Endothelial cell of umbilical vein (primary cell): Measurements from ENCODE around the gene CLEC16A. TPM values are rescaled to one million over a fixed set of nuclear protein-coding genes. Genes with fewer than 3 reads are reported as not detected.

ENCODE experiments used
- BruUV-seq: library from RNA; stranded (reverse); fragments of 400-500 nt; replicated peaks from 2 replicates; lab custom pipeline; 2021; lab: Mats Ljungman, UMichigan
- CTCF ChIA-PET: fragments of 300-600, 350-600 bp; sonication (Branson Sonifier 250); formaldehyde crosslinking; loops from one replicate; lab custom pipeline; 2021; ENCODE audit warnings: antibody characterized with exemption, inconsistent platforms; lab: Charles Lee
- POLR2A ChIA-PET: fragments of 300-600, 350-600 bp; sonication (Branson Sonifier 250); formaldehyde crosslinking; loops from one replicate; lab custom pipeline; 2021; ENCODE audit warnings: antibody characterized with exemption, inconsistent platforms; lab: Charles Lee
- DNase-seq: peaks from one replicate; pipeline ENCODE4 v3.0.0-alpha.2; 2011; ENCODE audit warnings: low read depth, low spot score
- FAIRE-seq: peaks from 2 replicates; lab custom pipeline; 2011; peaks lifted over from hg19 to GRCh38; lab: Jason Lieb, UNC
- H2AFZ ChIP-seq: 2 replicates; pipeline ENCODE4 v1.6.0; 2012; ENCODE audit warnings: low read depth, low read length, control low read depth, inconsistent platforms
- H3K27ac ChIP-seq: 2 replicates; pipeline ENCODE4 v1.5.1; 2011; ENCODE audit warnings: low read depth, mild to moderate bottlenecking, control low read depth, low read length, moderate library complexity; ENCODE audit not compliant: insufficient read depth
- H3K27me3 ChIP-seq, 2 experiments: 2 replicates each; pipeline versions ENCODE4 v1.6.0 to v1.6.1; 2011; ENCODE audit warnings: low read length in 2 of 2, mixed read lengths in 1 of 2; ENCODE audit not compliant: control insufficient read depth in 2 of 2, insufficient read depth in 2 of 2
- H3K36me3 ChIP-seq, 2 experiments: 2 replicates in 1 of 2; 3 replicates in 1 of 2; pipeline ENCODE4 v1.5.1; 2011; ENCODE audit warnings: low read length in 2 of 2, mild to moderate bottlenecking in 1 of 2, moderate library complexity in 1 of 2; ENCODE audit not compliant: control insufficient read depth in 2 of 2, insufficient read depth in 2 of 2; ENCODE audit errors: extremely low read depth in 1 of 2
- H3K4me1 ChIP-seq: 3 replicates; pipeline ENCODE4 v1.5.1; 2011; ENCODE audit warnings: mild to moderate bottlenecking, low read length; ENCODE audit not compliant: control insufficient read depth, insufficient read depth; ENCODE audit errors: extremely low read depth
- H3K4me2 ChIP-seq: 2 replicates; pipeline ENCODE4 v1.6.1; 2011; ENCODE audit warnings: low read length, control low read depth, mixed read lengths; ENCODE audit not compliant: insufficient read depth
- H3K4me3 ChIP-seq, 3 experiments: fragments of 200-600 bp in 1 of 3; sonication (generic), shearing (Covaris generic) in 1 of 3; replicated peaks in 1 of 3; 2 replicates each; pipeline ENCODE4 v1.5.1; 2011 to 2016; ENCODE audit warnings: control low read depth in 3 of 3, low read length in 3 of 3, mild to moderate bottlenecking in 2 of 3, inconsistent platforms in 1 of 3, low read depth in 1 of 3, moderate library complexity in 1 of 3; ENCODE audit not compliant: insufficient read depth in 1 of 3
- H3K79me2 ChIP-seq: 2 replicates; pipeline ENCODE4 v1.6.0; 2012; ENCODE audit warnings: low read length, inconsistent platforms; ENCODE audit not compliant: control insufficient read depth, insufficient read depth
- H3K9ac ChIP-seq: replicated peaks from 2 replicates; pipeline ENCODE3; 2011; ENCODE audit warnings: low read length, control low read depth; ENCODE audit not compliant: insufficient read depth; ENCODE audit errors: extremely low read depth
- H3K9me1 ChIP-seq: replicated peaks from 3 replicates; pipeline ENCODE4 v1.6.0; 2011; ENCODE audit warnings: mild to moderate bottlenecking, low read length; ENCODE audit not compliant: control insufficient read depth, insufficient read depth; ENCODE audit errors: extremely low read depth
- H3K9me3 ChIP-seq: replicated peaks from 2 replicates; pipeline ENCODE4 v1.5.1; 2012; ENCODE audit warnings: low read length, inconsistent platforms; ENCODE audit not compliant: control insufficient read depth, insufficient read depth
- H4K20me1 ChIP-seq: replicated peaks from 2 replicates; pipeline ENCODE3; 2011; ENCODE audit warnings: mild to moderate bottlenecking, low read length; ENCODE audit not compliant: control insufficient read depth, insufficient read depth; ENCODE audit errors: extremely low read depth
- CTCF ChIP-seq, 2 donors: IDR thresholded peaks; 1 replicate in 1 of 2; 2 replicates in 1 of 2; pipeline ENCODE4 v1.5.1; 2011; ENCODE audit warnings: low read length in 2 of 2, mild to moderate bottlenecking in 2 of 2, moderate library complexity in 2 of 2, control low read depth in 1 of 2, inconsistent platforms in 1 of 2, low read depth in 1 of 2; ENCODE audit not compliant: insufficient read depth in 1 of 2; ENCODE audit errors: extremely low read depth in 1 of 2
- FOS ChIP-seq: IDR thresholded peaks from 2 replicates; pipeline ENCODE4 v1.6.1; 2011; ENCODE audit warnings: mild to moderate bottlenecking, low read length, moderate library complexity, borderline replicate concordance; ENCODE audit not compliant: insufficient read depth
- GATA2 ChIP-seq: IDR thresholded peaks from 2 replicates; pipeline ENCODE4 v1.7.0; 2011; ENCODE audit warnings: low read depth, mild to moderate bottlenecking, moderate library complexity, mixed read lengths, low read length; ENCODE audit not compliant: insufficient read length, insufficient read depth
- JUN ChIP-seq: IDR thresholded peaks from 2 replicates; pipeline ENCODE4 v1.6.1; 2011; ENCODE audit warnings: borderline replicate concordance, low read depth; ENCODE audit not compliant: insufficient read length, insufficient read depth
- MAX ChIP-seq: IDR thresholded peaks from 2 replicates; pipeline ENCODE4 v1.6.1; 2011; ENCODE audit not compliant: insufficient read depth, insufficient read length
- POLR2AphosphoS5 ChIP-seq: IDR thresholded peaks from 2 replicates; pipeline ENCODE4 v1.6.1; 2012; ENCODE audit warnings: low read depth, mild to moderate bottlenecking, control low read depth, low read length, moderate library complexity; ENCODE audit not compliant: insufficient read depth
- dilution Hi-C: fragments of 300-500 bp; cut with MboI; formaldehyde crosslinking; loops from one replicate; pipeline ENCODE4 v1.15.0; 2019; ENCODE audit warnings: low sequenced_read_pairs; ENCODE audit not compliant: extremely low pct_ligation_motif_present
- intact Hi-C: fragments of 100-400 bp; cut with micrococcal nuclease; formaldehyde crosslinking; loops from one replicate; pipeline ENCODE4 v1.10.0; 2022
- polyA plus RNA-seq, 4 experiments: library from polyadenylated mRNA; depleted of rRNA in 3 of 4; stranded (reverse) in 3 of 4; unstranded in 1 of 4; fragments of >200 nt; gene quantifications; 2 replicates each; pipeline versions ENCODE4 v1.2.1 to v1.2.3, GENCODE V29; 2011 to 2012; ENCODE audit warnings: missing spikeins in 1 of 4
- total RNA-seq: library from RNA; stranded (reverse); gene quantifications from 2 replicates; pipeline ENCODE4 v1.2.3, GENCODE V29; 2021

Gene CLEC16A
- total and polyA plus RNA-seq, 2 donors (not counting 3 experiments of a cell fraction or from before 2014, with no cell fraction given) = 11.4 to 23.3 TPM

- Histone ChIP-seq H2AFZ (no peak overlapping the region), H3K9me3 (no peaks in the 10 kb centered on the region), H3K79me2 (no peaks in the 10 kb centered on the region), H3K4me3 (no peak overlapping the region), H3K27me3 (no peaks in the 10 kb centered on the region), H3K36me3 (no peaks in the 10 kb centered on the region), H3K4me2 (no peak overlapping the region), H4K20me1 (no peaks in the 10 kb centered on the region), H3K27ac (no peak overlapping the region), H3K9me1 (no peaks in the 10 kb centered on the region), H3K4me1 (no peaks in the 10 kb centered on the region), H3K9ac (no peak overlapping the region)
- ChIA-PET POLR2A (no interaction called here), CTCF (interaction anchor here (1.3 to 1.4 kb wide), 2 partner anchors 11 to 40 kb away, joined by 4 read pairs; no protein-coding TSS in a partner anchor)
- dilution Hi-C loops = no loop called here
- TF ChIP-seq POLR2AphosphoS5 (no peak), MAX (no peak), JUN (no peak), FOS (no peak), CTCF (IDR thresholded peaks at IDR 0.05; ENCODE audit: extremely low read depth in 1 of 2, insufficient read depth in 1 of 2, low read depth in 1 of 2, low read length in 2 of 2) (no peak), GATA2 (no peak)
- intact Hi-C loops = no loop called here
- no peak for DNase-seq
- no TSS peak for BruUV-seq
- FAIRE-seq = no peak
These were observed 246.5 kb downstream of the CLEC16A start for GRCh38 chr16:11190588-11191560.
